Vagina (tissue), 2 donors: Measurements from ENCODE around the gene TRIM66.

Experiments used
- CTCF ChIP-seq, 3 experiments: fragments of 450-650 bp in 2 of 3; fragments of 200-600 bp in 1 of 3; sonication (generic) in 1 of 3; IDR thresholded peaks; one replicate each; pipeline ENCODE4 v1.5.1; 2017 to 2019; ENCODE audit warnings: antibody characterized with exemption in 3 of 3, mild to moderate bottlenecking in 2 of 3, moderate library complexity in 2 of 3
- POLR2A ChIP-seq, 2 donors: fragments of 450-650 bp; IDR thresholded peaks; one replicate each; pipeline ENCODE4 v1.6.1; 2017; ENCODE audit warnings: antibody characterized with exemption in 2 of 2, mild to moderate bottlenecking in 2 of 2, moderate library complexity in 2 of 2

GRCh38 chr11:8638300-8638699 lies 44.2 kb downstream of the TRIM66 start:
- TF ChIP-seq CTCF (IDR thresholded peaks at IDR 0.05) (no peak), POLR2A (IDR thresholded peaks at IDR 0.05) (no peak)
